Kidney (tissue), 22 donors: ENCODE results near the gene NLGN2. TPM values are rescaled to one million over a fixed set of nuclear protein-coding genes. Genes with fewer than 3 reads are reported as not detected.
"Not testable (repeated sequence)": the region's sequence is repeated elsewhere in the genome, so short reads cannot be mapped to it uniquely, and the experiment has no call there.

Experiments
- DNase-seq, 5 donors: peaks; one replicate each; pipeline ENCODE4 v3.0.0-alpha.2; 2013 to 2020
- FAIRE-seq: peaks from 2 replicates; lab custom pipeline; 2012; peaks lifted over from hg19 to GRCh38; lab: Jason Lieb, UNC
- H3K27ac ChIP-seq, 2 donors: one replicate each; pipeline ENCODE4 v1.7.0; 2013; ENCODE audit warnings: low read depth in 2 of 2, low read length in 2 of 2, inconsistent platforms in 1 of 2
- H3K27me3 ChIP-seq: one replicate; pipeline ENCODE4 v1.7.1; 2013; ENCODE audit warnings: low read length, inconsistent platforms; ENCODE audit not compliant: control insufficient read depth, insufficient read depth
- H3K36me3 ChIP-seq, 3 donors: one replicate each; pipeline versions ENCODE4 v1.7.0 to v1.7.1; 2013; ENCODE audit warnings: low read length in 3 of 3, control low read depth in 1 of 3, inconsistent platforms in 1 of 3; ENCODE audit not compliant: insufficient read depth in 3 of 3, control insufficient read depth in 2 of 3
- H3K4me1 ChIP-seq, 3 donors: one replicate each; pipeline versions ENCODE4 v1.7.0 to v1.7.1; 2013; ENCODE audit warnings: low read length in 3 of 3, inconsistent platforms in 1 of 3, low read depth in 1 of 3; ENCODE audit not compliant: control insufficient read depth in 2 of 3, insufficient read depth in 2 of 3
- H3K4me3 ChIP-seq, 3 donors: one replicate each; pipeline versions ENCODE4 v1.7.0 to v1.8.1; 2013; ENCODE audit warnings: low read length in 3 of 3, control low read depth in 1 of 3, inconsistent platforms in 1 of 3
- H3K9ac ChIP-seq, 3 donors: one replicate each; pipeline versions ENCODE4 v1.7.0 to v1.7.1; 2013; ENCODE audit warnings: low read length in 3 of 3, control low read depth in 1 of 3, inconsistent platforms in 1 of 3
- H3K9me3 ChIP-seq, 3 donors: one replicate each; pipeline versions ENCODE4 v1.7.0 to v1.7.1; 2013; ENCODE audit warnings: low read length in 3 of 3, control low read depth in 1 of 3, inconsistent platforms in 1 of 3; ENCODE audit not compliant: control insufficient read depth in 2 of 3, insufficient read depth in 1 of 3
- CTCF ChIP-seq: IDR thresholded peaks from 3 replicates; pipeline ENCODE4 v1.5.1; 2012; ENCODE audit warnings: mild to moderate bottlenecking, moderate library complexity, borderline replicate concordance; ENCODE audit not compliant: insufficient read depth; ENCODE audit errors: extremely low read depth
- intact Hi-C: fragments of 100-400 bp; cut with DNase I; formaldehyde crosslinking; loops from one replicate; pipeline ENCODE4 v1.11.1; 2022
- long read RNA-seq, 10 donors: library from polyadenylated mRNA in 1 of 10; unstranded in 1 of 10; transcript quantifications; one replicate each; pipeline ENCODE4 v2.0.0 and lab custom pipeline, GENCODE V29; 2021 to 2026
- polyA plus RNA-seq: library from polyadenylated mRNA; stranded (reverse); fragments of 350-450 nt; fragmentation: Illumina TruSeq; extraction: RNeasy Lipid Tissue Mini Kit (QIAGEN cat#74804); gene quantifications from one replicate; pipeline ENCODE4 v1.2.3, GENCODE V29; 2014; ENCODE audit warnings: low read depth, low replicate concordance; ENCODE audit not compliant: insufficient read depth
- total RNA-seq: library from RNA; stranded (reverse); fragmentation: NEBNext Ultra II Directional; extraction: Animal tissue kit (Norgen Biotek cat#: 25700); gene quantifications from one replicate; pipeline ENCODE4 v1.2.1, GENCODE V29; 2021
- donor health status: control.
- donor health status: control.
- donor health status: control.
- donor health status: control.
- donor health status: control.
- donor health status: DM: yes; HTN: yes; CAD: no.
- donor health status: Normal renal cell carcinoma (clear cell type).

Gene NLGN2
- total RNA-seq (23.4 TPM), polyA plus RNA-seq (7.3 TPM)
- long read RNA-seq, donor 1, full-length matches to known transcripts, result 4 of 4 reads
- long read RNA-seq, donor 1, partial matches to known transcripts, result 0 of 4 reads
- long read RNA-seq, donor 1, other reads (novel, unspliced or antisense), result 0 of 4 reads
- long read RNA-seq, donor 2, full-length matches to known transcripts, result 2 of 28 reads
- long read RNA-seq, donor 2, partial matches to known transcripts, result 26 of 28 reads
- long read RNA-seq, donor 2, other reads (novel, unspliced or antisense), result 0 of 28 reads
- long read RNA-seq, donor 3, full-length matches to known transcripts, result 1 of 1 reads
- long read RNA-seq, donor 3, partial matches to known transcripts, result 0 of 1 reads
- long read RNA-seq, donor 3, other reads (novel, unspliced or antisense), result 0 of 1 reads
- long read RNA-seq, donor 4, full-length matches to known transcripts, result 2 of 2 reads
- long read RNA-seq, donor 4, partial matches to known transcripts, result 0 of 2 reads
- long read RNA-seq, donor 4, other reads (novel, unspliced or antisense), result 0 of 2 reads
- long read RNA-seq, donor 5, result 0 reads
- long read RNA-seq, donor 6, full-length matches to known transcripts, result 1 of 9 reads
- long read RNA-seq, donor 6, partial matches to known transcripts, result 8 of 9 reads
- long read RNA-seq, donor 6, other reads (novel, unspliced or antisense), result 0 of 9 reads
- long read RNA-seq, donor 7, partial matches to known transcripts, result 0 of 13 reads
- long read RNA-seq, donor 7, other reads (novel, unspliced or antisense), result 13 of 13 reads
- long read RNA-seq, donor 8, partial matches to known transcripts, result 27 of 27 reads
- long read RNA-seq, donor 8, other reads (novel, unspliced or antisense), result 0 of 27 reads
- long read RNA-seq, donor 9, full-length matches to known transcripts, result 1 of 1 reads
- long read RNA-seq, donor 9, partial matches to known transcripts, result 0 of 1 reads
- long read RNA-seq, donor 9, other reads (novel, unspliced or antisense), result 0 of 1 reads
- long read RNA-seq, donor 10, full-length matches to known transcripts, result 5 of 10 reads
- long read RNA-seq, donor 10, partial matches to known transcripts, result 5 of 10 reads
- long read RNA-seq, donor 10, other reads (novel, unspliced or antisense), result 0 of 10 reads

- Histone ChIP-seq H3K9me3 (no peaks in the 10 kb centered on the region), H3K36me3 (no peaks in the 10 kb centered on the region), H3K9ac (no peak within 1 kb of the TSS), H3K27me3 (no peaks in the 10 kb centered on the region), H3K27ac (no peak within 1 kb of the TSS), H3K4me3 (no peak within 1 kb of the TSS), H3K4me1 (peaks cover 0 to 6% (median 5%) of the 10 kb centered on the region in 3 donors)
- intact Hi-C loops, result no loop called here
- DNase-seq (peak in 1 of 5 donors; percentile 62), FAIRE-seq (no peak)
- no peak for TF ChIP-seq CTCF
Measured at GRCh38 chr17:7407485-7408251, at the start of gene NLGN2. TSS of gene NLGN2 (plus strand) at chr17:7407845. CDS start at chr17:7408256, 411 bp downstream.

- intact Hi-C loops, result no loop called here
- H3K9ac ChIP-seq, result no peak overlapping the region
- no peak overlapping the region for H3K27ac ChIP-seq
- no peaks in the 10 kb centered on the region for H3K36me3 ChIP-seq
- no peaks in the 10 kb centered on the region for H3K9me3 ChIP-seq
- no peaks in the 10 kb centered on the region for H3K4me1 ChIP-seq
- FAIRE-seq, result no peak
- no peak overlapping the region for H3K4me3 ChIP-seq
- no peaks in the 10 kb centered on the region for H3K27me3 ChIP-seq
- DNase-seq, result no peak
- no peak for TF ChIP-seq CTCF
Measured at GRCh38 chr17:7361906-7362305, 45.7 kb upstream of the NLGN2 start.

- intact Hi-C loops, result no loop called here
- no peaks in the 10 kb centered on the region for H3K27me3 ChIP-seq
Measured at GRCh38 chr17:7363311-7363710, 44.3 kb upstream of the NLGN2 start.

GRCh38 chr17:7365963-7366362 lies 41.7 kb upstream of the NLGN2 start:
- H3K9me3 ChIP-seq, H3K27ac ChIP-seq, H3K36me3 ChIP-seq, intact Hi-C loops, H3K4me3 ChIP-seq, DNase-seq, H3K27me3 ChIP-seq, H3K4me1 ChIP-seq, FAIRE-seq, H3K9ac ChIP-seq: not testable (repeated sequence)

More at GRCh38 chr17:7363311-7363710, 44.3 kb upstream of the NLGN2 start:
- FAIRE-seq (no peak), DNase-seq (peak in 1 of 5 donors; percentile 41)
- no peak overlapping the region for H3K9ac ChIP-seq
- H3K4me3 ChIP-seq, result no peak overlapping the region
- no peaks in the 10 kb centered on the region for H3K9me3 ChIP-seq
- no peaks in the 10 kb centered on the region for H3K36me3 ChIP-seq
- no peak overlapping the region for H3K27ac ChIP-seq
- H3K4me1 ChIP-seq, result no peaks in the 10 kb centered on the region
- TF ChIP-seq CTCF, result no peak
